K562 (cell line): ENCODE results near the gene NDUFS8. TPM values are rescaled to one million over a fixed set of nuclear protein-coding genes. Genes with fewer than 3 reads are reported as not detected.
A peak's percentile ranks its signal among the peaks of the same experiment; 100 is the strongest.

Experiments used
- CBX3 ChIP-seq, 2 experiments: IDR thresholded peaks; 1 replicate in 1 of 2; 2 replicates in 1 of 2; pipeline ENCODE4 v1.6.1; 2012; ENCODE audit warnings: inconsistent platforms in 2 of 2, low read length in 2 of 2, borderline replicate concordance in 1 of 2, control low read depth in 1 of 2
- CCNT2 ChIP-seq: IDR thresholded peaks from 2 replicates; pipeline ENCODE4 v1.6.1; 2011; ENCODE audit warnings: borderline replicate concordance, low read depth, mild to moderate bottlenecking, moderate library complexity, mixed read lengths, low read length; ENCODE audit not compliant: insufficient read length; ENCODE audit errors: extremely low read depth
- CTBP1 ChIP-seq: fragments of 450-650 bp; IDR thresholded peaks from 2 replicates; pipeline ENCODE4 v1.6.1; 2016; ENCODE audit warnings: borderline replicate concordance
- KDM1A ChIP-seq, 2 experiments: fragments of 450-650 bp; IDR thresholded peaks; 2 replicates each; pipeline ENCODE4 v1.6.1; 2016; ENCODE audit warnings: mild to moderate bottlenecking in 2 of 2
- MYBL2 ChIP-seq, 2 experiments: fragments of 450-650 bp in 1 of 2; sonication (generic) in 1 of 2; formaldehyde crosslinking in 1 of 2; IDR thresholded peaks; 2 replicates each; pipeline versions ENCODE4 v1.6.1 to v1.8.1; 2017 to 2022; ENCODE audit warnings: borderline replicate concordance in 1 of 2, inconsistent platforms in 1 of 2, low read depth in 1 of 2, mild to moderate bottlenecking in 1 of 2, missing genetic modification reagents in 1 of 2, moderate library complexity in 1 of 2
- NCOA4 ChIP-seq: fragments of 450-650 bp; IDR thresholded peaks from 2 replicates; pipeline ENCODE4 v1.6.1; 2018; ENCODE audit warnings: mild to moderate bottlenecking; ENCODE audit not compliant: partially characterized antibody
- NR2C1 ChIP-seq, 2 experiments: fragments of 450-650 bp; IDR thresholded peaks; 2 replicates each; pipeline ENCODE4 v1.6.1; 2017; ENCODE audit warnings: mild to moderate bottlenecking in 2 of 2, antibody characterized with exemption in 1 of 2, inconsistent platforms in 1 of 2, missing compliant biosample characterization in 1 of 2, missing genetic modification characterization in 1 of 2
- NUFIP1 ChIP-seq: fragments of 450-650 bp; IDR thresholded peaks from 2 replicates; pipeline ENCODE4 v1.6.1; 2018; ENCODE audit not compliant: partially characterized antibody
- RAD21 ChIP-seq, 2 experiments: fragments of 250-450 bp in 1 of 2; fragments of 450-650 bp in 1 of 2; sonication (Bioruptor Pico) in 1 of 2; formaldehyde crosslinking in 1 of 2; IDR thresholded peaks in 1 of 2; conservative IDR thresholded peaks in 1 of 2; 2 replicates each; pipeline versions ENCODE4 v1.4.0 to v1.8.0; 2020 to 2022; ENCODE audit warnings: mild to moderate bottlenecking in 2 of 2, moderate library complexity in 1 of 2
- SRSF3 ChIP-seq: fragments of 200-400 bp; formaldehyde crosslinking; IDR thresholded peaks from 2 replicates; pipeline ENCODE4 v1.6.1; 2016; ENCODE audit warnings: mild to moderate bottlenecking, low read length, moderate library complexity; ENCODE audit not compliant: insufficient read depth
- U2AF2 ChIP-seq: fragments of 200-400 bp; formaldehyde crosslinking; optimal IDR thresholded peaks from 2 replicates; pipeline ENCODE3; 2017; ENCODE audit warnings: low read depth, mild to moderate bottlenecking, low read length
- ZFP1 ChIP-seq: fragments of 450-650 bp; formaldehyde crosslinking; IDR thresholded peaks from 2 replicates; pipeline ENCODE4 v1.4.0; 2020; ENCODE audit warnings: mild to moderate bottlenecking, mixed read lengths
- ZNF175 ChIP-seq: fragments of 200-800 bp; sonication (Bioruptor generic); IDR thresholded peaks from 2 replicates; pipeline ENCODE4 v1.6.1; 2016; ENCODE audit warnings: low read depth, mild to moderate bottlenecking, missing genetic modification characterization, missing compliant biosample characterization
- ZNF217 ChIP-seq: sonication (generic); formaldehyde crosslinking; IDR thresholded peaks from 2 replicates; pipeline ENCODE4 v1.8.0; 2022; ENCODE audit warnings: mild to moderate bottlenecking, missing genetic modification reagents
- ZNF766 ChIP-seq: fragments of 200-800 bp; sonication (Bioruptor generic); conservative IDR thresholded peaks from 2 replicates; pipeline ENCODE4 v1.6.1; 2016; ENCODE audit warnings: missing genetic modification characterization, missing compliant biosample characterization
- polyA plus RNA-seq, 8 experiments: library from polyadenylated mRNA; depleted of rRNA in 4 of 8; stranded (reverse) in 5 of 8; unstranded in 3 of 8; fragments of >200 nt; fragmentation: Nextera tagmentation in 2 of 8; fragmentation: Illumina TruSeq in 1 of 8; extraction: Ambion mirVana in 2 of 8; extraction: Trizol in 1 of 8; gene quantifications; 2 replicates each; pipeline versions ENCODE4 v1.2.1 to v1.2.3, GENCODE V29; 2011 to 2014; ENCODE audit warnings: inconsistent platforms in 1 of 8, missing spikeins in 1 of 8
- total RNA-seq, 7 experiments: library from RNA; depleted of rRNA in 6 of 7; stranded (reverse); fragments of >200 nt in 6 of 7; fragmentation: Illumina TruSeq in 2 of 7; extraction: Trizol in 2 of 7; gene quantifications; 2 replicates each; pipeline versions ENCODE4 v1.2.1 to v1.2.3, GENCODE V29; 2011 to 2021; ENCODE audit warnings: low replicate concordance in 1 of 7
- TF ChIP-seq, protein P1 (sequence below): sonication (generic); formaldehyde crosslinking; IDR thresholded peaks from 2 replicates; pipeline ENCODE4 v1.8.1; 2023; ENCODE audit warnings: mild to moderate bottlenecking, missing genetic modification reagents
- TF ChIP-seq, protein P2 (sequence below): IDR thresholded peaks from 2 replicates; pipeline ENCODE4 v1.6.1; 2012; ENCODE audit warnings: low read depth, low read length, improper control_type of control experiment, borderline replicate concordance
- TF ChIP-seq, protein P3 (sequence below): fragments of 450-650 bp; formaldehyde crosslinking; IDR thresholded peaks from 2 replicates; pipeline ENCODE4 v1.4.0; 2020; ENCODE audit warnings: mild to moderate bottlenecking, moderate library complexity
- TF ChIP-seq, protein P4 (sequence below): fragments of 450-650 bp; formaldehyde crosslinking; IDR thresholded peaks from 2 replicates; pipeline ENCODE4 v1.4.0; 2022; ENCODE audit warnings: missing genetic modification characterization

The NDUFS8 gene
- total and polyA plus RNA-seq, 9 of the 15 experiments (the other 6 are each of a cell fraction or from before 2014, with no cell fraction given): 36.5 to 351 (median 101) TPM

DNA sequence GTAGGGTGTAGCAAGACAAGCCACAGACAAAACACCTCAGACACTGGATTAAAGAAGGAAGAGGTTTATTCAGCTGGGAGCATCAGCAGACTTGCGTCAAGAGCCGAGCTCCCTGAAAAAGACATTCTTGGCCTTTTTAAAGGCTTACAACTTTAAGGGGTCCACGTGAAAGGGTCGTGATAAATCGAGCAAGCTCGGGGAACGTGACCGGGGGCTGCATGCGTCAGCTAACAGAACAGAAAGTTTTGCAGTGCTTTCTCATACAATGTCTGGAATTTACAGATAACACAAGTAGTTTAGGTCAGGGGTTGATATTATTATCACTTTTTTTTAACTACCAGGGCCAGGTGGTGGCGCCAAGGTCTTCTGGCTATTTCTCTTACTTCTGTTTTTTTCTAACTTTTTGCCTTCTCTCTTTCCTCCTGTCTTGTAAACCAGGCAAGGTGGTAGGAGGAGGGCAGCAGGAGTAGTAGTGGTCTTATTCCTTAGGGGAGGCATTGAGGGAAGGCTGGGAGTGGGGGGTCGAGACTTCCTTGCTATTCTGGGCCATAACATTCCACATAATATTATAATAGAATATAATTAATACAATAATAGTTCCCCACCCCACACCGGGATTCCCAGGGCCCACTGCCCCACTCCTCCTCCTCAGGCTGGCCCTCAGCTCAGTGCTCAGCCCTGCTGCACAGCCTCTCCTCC is 20.9 kb upstream of the NDUFS8 start (continued):
- TF ChIP-seq, protein P1, sequence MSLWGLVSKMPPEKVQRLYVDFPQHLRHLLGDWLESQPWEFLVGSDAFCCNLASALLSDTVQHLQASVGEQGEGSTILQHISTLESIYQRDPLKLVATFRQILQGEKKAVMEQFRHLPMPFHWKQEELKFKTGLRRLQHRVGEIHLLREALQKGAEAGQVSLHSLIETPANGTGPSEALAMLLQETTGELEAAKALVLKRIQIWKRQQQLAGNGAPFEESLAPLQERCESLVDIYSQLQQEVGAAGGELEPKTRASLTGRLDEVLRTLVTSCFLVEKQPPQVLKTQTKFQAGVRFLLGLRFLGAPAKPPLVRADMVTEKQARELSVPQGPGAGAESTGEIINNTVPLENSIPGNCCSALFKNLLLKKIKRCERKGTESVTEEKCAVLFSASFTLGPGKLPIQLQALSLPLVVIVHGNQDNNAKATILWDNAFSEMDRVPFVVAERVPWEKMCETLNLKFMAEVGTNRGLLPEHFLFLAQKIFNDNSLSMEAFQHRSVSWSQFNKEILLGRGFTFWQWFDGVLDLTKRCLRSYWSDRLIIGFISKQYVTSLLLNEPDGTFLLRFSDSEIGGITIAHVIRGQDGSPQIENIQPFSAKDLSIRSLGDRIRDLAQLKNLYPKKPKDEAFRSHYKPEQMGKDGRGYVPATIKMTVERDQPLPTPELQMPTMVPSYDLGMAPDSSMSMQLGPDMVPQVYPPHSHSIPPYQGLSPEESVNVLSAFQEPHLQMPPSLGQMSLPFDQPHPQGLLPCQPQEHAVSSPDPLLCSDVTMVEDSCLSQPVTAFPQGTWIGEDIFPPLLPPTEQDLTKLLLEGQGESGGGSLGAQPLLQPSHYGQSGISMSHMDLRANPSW (CRISPR knock-in tag): no peak
- TF ChIP-seq ZNF766 (CRISPR knock-in tag) (peak; percentile 64; the same call in 1 of the 2 replicates), CCNT2 (no peak), SRSF3 (no peak), CBX3 (IDR thresholded peaks at IDR 0.05; ENCODE audit: borderline replicate concordance in 1 of 2, low read length in 2 of 2) (peak in 1 of 2 experiments; percentile 43; a peak in 1 of 3 replicates), RAD21 (CRISPR knock-in tag; conservative IDR thresholded peaks at IDR 0.05 in 1 of 2, IDR thresholded peaks at IDR 0.05 in 1 of 2) (peak; percentile 63 to 74), NUFIP1 (no peak), ZNF217 (no peak), U2AF2 (no peak), ZNF175 (no peak), NR2C1 (IDR thresholded peaks at IDR 0.05) (peak; percentile 65; the same call in 1 of the 2 replicates), NR2C1 (tag; IDR thresholded peaks at IDR 0.05) (peak; percentile 71), KDM1A (IDR thresholded peaks at IDR 0.05) (peak; percentile 94), MYBL2 (IDR thresholded peaks at IDR 0.05; ENCODE audit: low read depth) (no peak), MYBL2 (CRISPR knock-in tag; IDR thresholded peaks at IDR 0.05; ENCODE audit: borderline replicate concordance) (no peak), ZFP1 (CRISPR knock-in tag) (no peak), NCOA4 (no peak), CTBP1 (no peak)
- TF ChIP-seq, protein P2, sequence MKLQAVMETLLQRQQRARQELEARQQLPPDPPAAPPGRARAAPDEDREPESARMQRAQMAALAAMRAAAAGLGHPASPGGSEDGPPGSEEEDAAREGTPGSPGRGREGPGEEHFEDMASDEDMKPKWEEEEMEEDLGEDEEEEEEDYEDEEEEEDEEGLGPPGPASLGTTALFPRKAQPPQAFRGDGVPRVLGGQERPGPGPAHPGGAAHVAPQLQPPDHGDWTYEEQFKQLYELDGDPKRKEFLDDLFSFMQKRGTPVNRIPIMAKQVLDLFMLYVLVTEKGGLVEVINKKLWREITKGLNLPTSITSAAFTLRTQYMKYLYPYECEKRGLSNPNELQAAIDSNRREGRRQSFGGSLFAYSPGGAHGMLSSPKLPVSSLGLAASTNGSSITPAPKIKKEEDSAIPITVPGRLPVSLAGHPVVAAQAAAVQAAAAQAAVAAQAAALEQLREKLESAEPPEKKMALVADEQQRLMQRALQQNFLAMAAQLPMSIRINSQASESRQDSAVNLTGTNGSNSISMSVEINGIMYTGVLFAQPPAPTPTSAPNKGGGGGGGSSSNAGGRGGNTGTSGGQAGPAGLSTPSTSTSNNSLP: peak; percentile 86
- TF ChIP-seq, protein P3, sequence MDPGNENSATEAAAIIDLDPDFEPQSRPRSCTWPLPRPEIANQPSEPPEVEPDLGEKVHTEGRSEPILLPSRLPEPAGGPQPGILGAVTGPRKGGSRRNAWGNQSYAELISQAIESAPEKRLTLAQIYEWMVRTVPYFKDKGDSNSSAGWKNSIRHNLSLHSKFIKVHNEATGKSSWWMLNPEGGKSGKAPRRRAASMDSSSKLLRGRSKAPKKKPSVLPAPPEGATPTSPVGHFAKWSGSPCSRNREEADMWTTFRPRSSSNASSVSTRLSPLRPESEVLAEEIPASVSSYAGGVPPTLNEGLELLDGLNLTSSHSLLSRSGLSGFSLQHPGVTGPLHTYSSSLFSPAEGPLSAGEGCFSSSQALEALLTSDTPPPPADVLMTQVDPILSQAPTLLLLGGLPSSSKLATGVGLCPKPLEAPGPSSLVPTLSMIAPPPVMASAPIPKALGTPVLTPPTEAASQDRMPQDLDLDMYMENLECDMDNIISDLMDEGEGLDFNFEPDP (CRISPR knock-in tag): no peak
- TF ChIP-seq, protein P4, sequence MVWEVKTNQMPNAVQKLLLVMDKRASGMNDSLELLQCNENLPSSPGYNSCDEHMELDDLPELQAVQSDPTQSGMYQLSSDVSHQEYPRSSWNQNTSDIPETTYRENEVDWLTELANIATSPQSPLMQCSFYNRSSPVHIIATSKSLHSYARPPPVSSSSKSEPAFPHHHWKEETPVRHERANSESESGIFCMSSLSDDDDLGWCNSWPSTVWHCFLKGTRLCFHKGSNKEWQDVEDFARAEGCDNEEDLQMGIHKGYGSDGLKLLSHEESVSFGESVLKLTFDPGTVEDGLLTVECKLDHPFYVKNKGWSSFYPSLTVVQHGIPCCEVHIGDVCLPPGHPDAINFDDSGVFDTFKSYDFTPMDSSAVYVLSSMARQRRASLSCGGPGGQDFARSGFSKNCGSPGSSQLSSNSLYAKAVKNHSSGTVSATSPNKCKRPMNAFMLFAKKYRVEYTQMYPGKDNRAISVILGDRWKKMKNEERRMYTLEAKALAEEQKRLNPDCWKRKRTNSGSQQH (CRISPR knock-in tag): no peak
